Stimulated activated CD8-positive, alpha-beta memory T cell treated with anti-CD3 and anti-CD28 coated beads, Interleukin-7, amount 100 ng/mL, for 1 hour (primary cell): ENCODE results near the gene VRK2.

ENCODE experiments used
- DNase-seq, 2 donors: peaks; one replicate each; pipeline ENCODE4 v3.0.0-alpha.2; 2020; ENCODE audit warnings: low read depth in 2 of 2

The VRK2 gene

DNA sequence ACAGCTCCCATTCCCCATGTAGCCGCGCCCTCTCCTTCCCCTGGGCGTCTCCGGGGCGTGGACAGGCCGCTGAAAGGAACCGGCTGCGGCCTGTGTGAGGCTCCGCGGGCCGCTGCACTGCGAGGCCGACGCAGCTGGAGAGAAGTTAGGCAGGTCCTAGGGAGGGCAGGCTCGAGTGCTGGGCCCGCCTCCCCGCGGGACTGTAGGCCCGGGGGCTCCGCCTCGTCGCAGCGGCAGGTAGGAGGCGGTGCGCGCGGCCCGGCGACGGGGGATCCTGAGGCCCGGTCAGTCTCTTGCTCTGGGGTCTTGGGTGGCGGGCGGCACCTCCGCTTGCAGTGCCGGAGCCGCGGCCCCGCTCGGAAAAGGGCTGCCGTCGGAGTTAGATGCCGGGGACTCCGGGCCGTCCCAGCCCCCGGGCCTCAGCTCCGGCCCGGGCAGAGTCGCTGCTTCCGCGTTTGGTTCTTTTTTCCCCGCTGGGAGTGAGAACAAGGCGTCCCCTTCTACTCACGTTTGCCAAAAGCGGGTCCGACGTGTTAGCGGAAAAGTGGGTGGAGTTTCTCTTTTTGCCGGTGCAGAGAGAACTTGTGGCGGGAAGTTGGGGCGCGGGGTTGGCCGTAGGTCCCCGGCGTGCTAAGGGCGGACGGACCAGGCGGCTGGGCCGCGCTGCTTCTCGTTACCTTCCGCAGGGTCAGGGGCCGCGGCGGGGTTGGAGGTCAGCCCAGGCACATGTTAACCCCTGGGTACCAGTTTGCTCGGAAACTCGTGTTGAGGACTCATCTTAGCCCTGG lies at the start of gene VRK2:
VRK2 (plus strand) TSS at position 222 of the 788 bp plus-strand sequence. CDS start 2,026 bp downstream, outside the sequence.
- DNase-seq: peak; percentile 62 to 64

DNA sequence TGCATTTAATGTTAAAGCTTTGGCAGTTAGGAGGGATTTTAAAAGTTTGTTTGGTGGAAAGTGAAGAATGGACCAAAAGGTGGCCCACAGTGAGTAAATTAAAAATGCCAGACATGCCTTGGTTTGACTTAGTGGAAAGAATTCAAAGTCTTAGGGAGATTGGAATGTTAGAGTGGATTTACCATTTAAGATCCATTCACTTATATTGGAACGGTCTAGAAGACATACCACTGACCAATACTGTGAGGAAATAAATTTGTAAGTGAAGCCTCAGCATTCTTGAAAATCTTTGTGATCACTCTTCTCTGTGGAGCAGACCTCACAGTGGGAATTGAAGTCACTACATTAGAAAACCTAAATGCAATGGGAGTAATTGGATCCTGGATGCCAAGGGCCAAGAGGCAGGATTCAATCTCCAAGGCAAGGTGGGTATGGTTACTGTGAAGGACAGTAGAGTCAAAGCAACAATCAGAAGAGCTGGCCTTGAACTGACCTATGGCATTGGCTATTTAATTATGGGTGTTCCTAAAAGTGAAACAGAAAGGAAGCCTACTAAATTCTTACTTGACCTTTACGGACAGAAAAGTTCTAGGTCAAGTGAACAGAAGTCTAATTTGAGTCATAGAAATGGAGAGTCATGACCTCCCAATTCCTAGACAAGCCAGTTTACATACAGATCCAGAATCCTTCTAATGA lies 40.2 kb upstream of the VRK2 start:
- no peak for DNase-seq

GRCh38 chr2:58006952-58007284 lies 39.7 kb upstream of the VRK2 start:
- no peak for DNase-seq

DNA sequence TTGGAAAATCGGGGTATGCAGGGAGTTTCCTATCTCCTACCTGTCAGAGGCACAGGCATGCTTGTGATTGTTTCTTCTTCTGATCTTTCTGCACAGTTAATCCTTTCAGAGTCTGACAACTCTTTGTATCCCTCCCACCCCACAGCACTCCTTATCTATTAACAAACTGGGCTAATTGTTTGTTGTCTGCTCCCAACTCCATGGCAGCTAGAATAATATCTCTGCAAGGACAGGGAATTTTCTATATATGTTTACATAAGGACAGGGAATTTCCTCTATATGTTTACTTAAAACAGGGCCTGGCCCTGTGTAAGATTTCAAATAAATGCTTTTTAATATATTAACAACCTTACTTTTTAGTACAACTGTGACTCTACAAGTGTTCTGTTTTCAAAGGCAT lies 36.0 kb upstream of the VRK2 start:
- no peak for DNase-seq

DNA sequence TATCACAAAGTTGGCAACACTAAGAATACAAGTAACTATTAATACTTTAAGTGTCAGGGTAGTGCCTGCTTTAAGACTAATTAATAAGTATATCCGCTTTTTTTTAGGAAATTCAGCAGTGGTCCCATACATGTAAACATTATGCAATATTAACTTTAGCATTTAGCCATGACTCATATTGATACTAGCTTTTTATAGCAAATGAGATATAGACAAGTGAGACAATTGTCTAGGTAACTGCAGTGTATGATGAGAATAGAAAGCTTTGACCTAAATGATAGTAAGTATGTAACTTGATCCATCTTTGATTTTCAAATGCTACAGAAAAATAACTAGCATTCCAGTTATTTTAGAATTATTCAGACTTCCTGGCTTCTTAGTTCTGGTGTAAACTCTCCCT lies 27.4 kb upstream of the VRK2 start:
- DNase-seq: no peak

DNA sequence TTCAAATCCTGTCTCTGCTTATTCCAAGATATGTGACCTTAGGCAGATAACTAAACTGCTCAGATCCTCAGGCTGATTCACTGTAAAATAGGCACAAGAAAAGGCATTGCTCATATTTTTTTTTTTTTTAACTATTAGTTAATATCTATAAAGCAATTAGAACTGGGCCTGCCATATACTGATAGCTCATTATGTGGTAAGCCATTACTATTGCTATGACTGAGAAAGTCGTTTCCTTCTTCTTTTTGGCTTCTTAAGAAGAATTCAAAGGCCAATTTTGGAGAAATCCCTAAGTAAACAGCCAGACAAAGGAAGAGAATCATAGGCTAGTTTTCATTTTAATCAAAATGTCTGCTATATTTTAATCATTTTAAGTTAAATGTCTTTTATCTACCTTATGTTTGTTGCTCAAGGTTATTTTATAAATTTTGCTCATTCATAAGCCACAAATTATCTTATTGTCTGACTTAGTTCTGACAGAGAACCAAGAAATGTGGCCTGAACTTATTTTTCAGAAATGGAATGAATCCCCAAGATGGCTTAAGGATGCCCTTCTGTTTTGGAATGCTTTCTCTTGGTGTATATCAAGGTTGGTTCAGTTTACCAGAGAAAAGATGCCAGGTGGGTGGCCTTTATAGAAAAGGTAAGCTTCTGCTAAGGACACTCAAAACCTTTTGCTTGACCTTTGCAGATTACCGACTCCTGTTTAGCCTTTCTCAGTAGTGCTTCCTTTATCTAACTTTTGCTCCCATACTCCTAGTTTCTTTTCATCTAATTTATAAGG lies 21.3 kb upstream of the VRK2 start:
- no peak for DNase-seq

DNA sequence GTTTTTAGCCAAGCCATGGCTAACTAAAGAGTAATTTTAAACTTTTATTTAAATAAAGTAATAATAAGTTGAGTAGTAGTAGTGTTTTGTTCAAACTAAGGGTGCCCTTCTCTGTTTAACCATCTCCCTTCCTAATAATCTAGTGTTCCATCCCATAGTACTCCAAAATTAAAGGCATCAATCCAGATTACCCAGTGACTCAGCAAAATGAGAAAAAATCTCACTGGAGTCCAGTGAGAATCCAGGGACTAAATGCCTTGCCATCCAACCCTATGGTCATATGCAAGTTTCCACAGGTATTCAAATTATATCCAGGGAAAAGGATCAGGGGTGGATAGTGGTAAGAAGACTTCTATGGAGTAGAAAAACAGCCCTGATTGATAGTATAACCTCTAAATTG lies 19.6 kb upstream of the VRK2 start:
- no peak for DNase-seq

- DNase-seq: no peak
Observed at GRCh38 chr2:58030771-58031170, 15.8 kb upstream of the VRK2 start.

DNA sequence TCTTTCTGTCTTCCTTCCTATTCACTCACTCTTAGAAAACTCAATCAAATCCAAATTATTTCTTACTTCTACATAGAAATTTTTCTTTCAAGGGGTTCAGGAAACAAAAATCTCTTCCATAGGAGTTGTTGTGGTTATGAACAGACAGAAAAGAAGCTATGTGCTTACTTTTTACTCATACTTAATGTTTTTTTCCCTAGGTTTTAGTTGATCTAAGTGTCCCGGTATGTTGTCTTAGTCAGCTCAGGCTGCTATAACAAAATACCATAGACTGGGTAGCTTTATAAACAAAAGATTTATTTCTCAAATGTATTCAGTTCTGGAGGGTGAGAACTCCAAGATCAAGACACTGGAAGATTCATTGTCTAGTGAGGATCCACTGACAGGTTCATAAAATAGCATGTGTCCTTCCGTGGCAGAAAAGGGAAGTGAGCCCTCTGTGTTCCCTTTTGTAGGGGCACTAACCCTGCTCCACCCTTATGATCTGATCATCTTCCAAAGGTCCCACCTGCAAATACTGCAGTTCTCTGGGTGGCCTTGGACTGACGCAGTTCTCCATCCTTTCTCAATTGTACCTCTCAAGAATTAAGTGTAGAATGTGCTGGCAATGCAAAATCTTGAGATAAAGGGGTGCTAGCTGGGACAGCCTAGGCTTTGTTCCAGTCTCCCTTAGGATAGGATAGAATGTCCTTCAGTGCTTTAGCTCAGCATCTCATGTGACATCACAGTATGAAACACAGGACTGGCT lies 14.4 kb upstream of the VRK2 start:
- DNase-seq: no peak

- no peak for DNase-seq
Observed at GRCh38 chr2:58032764-58033080, 13.9 kb upstream of the VRK2 start.

DNA sequence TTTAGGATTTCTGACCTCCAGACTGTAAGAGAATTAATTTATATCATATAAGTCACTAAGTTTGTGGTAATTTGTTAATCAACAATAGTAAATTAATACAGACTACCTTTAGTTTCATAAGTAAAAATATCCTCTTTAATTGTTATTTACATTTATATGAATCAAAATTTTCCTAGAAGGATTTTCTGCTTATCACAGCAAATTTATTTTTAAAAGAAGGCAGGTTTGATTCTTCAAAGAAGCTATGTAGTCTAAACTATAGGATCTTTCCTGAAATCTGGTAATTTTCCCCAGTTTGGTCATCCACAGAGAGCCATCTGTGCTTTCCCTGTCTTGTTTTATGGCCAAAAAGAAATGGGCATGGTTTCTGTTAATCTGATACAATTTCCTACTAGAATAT lies 13.1 kb upstream of the VRK2 start:
- no peak for DNase-seq

- DNase-seq: no peak
Observed at GRCh38 chr2:58035352-58035751, 11.3 kb upstream of the VRK2 start.

GRCh38 chr2:58039170-58039611 lies 7.4 kb upstream of the VRK2 start:
- no peak for DNase-seq

GRCh38 chr2:58042486-58042970 lies 4.1 kb upstream of the VRK2 start:
- no peak for DNase-seq

DNA sequence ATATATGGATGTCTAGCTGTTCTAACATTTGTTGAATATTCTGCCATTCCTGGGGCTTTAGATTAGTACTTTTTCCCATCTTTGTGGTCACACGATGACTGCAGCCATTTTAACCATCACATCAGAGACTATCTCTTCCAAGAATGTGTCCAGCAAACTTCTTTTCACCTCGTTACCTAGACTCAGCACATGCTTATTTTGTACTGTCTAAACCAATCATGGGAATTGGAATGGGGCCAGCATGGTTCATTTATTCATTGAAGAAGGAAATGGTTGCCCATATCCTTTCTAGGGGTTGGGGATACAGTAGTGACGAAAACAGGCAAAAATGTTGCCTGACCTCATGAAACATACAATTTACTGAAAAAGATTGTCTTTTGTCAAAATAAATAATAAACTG lies 2.5 kb upstream of the VRK2 start:
- DNase-seq: no peak

DNA sequence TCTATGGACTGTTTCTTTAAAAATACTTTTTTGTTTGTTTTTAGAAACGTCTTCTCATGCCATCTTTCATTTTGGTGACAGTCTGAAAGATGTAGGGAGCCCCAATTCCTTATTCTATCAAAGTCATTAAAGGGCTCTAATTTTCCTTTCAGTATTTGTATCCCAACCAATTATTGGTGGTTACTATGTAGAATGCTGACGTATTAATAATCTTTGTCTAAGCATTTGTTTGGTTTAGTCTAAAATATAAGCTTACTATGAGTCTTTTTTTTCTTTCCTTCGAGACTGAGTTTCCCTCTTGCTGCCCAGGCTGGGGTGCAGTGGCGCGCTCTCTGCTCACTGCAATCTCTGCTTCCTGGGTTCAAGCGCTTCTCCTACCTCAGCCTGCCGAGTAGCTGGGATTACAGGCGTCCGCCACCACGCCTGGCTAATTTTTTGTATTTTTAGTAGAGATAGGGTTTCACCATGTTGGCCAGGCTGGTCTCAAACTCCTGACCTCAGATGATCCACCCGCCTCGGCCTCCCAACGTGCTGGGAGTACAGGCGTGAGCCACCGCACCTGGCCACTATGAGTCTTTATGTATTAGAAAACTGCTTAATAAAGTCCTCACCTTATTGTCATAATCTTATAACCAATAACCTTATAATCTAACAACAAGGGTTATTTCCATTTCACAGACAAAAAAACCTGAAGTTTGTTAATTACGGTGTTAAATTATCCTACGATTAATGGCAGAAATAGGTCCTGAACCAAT lies 849 bp upstream of the VRK2 start:
- DNase-seq: no peak

- no peak for DNase-seq
Observed at GRCh38 chr2:58046335-58046584, 346 bp upstream of the VRK2 start.

- DNase-seq: no peak
Observed at GRCh38 chr2:58047373-58047935, 848 bp downstream of the VRK2 start.

- DNase-seq: no peak
Observed at GRCh38 chr2:58047961-58048360, 1.4 kb downstream of the VRK2 start.

DNA sequence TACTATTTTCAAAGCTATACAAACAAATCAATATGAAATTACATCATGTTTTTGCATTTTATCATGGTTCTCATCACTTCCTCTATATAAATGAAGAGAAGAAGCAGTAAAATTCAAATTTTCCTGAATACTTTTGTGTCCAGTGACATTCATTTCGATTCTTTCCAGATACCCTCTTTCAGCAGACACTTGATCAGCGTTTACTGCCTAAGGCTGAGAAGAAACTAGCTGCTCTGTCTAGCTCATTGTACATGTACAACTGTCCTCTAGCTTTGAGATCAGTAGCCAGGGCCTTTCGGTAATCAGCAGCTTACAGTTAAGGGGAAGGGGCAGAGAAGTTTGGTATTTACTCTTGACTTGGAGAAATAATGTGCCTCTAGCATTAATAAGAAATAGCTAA lies 4.8 kb downstream of the VRK2 start:
- DNase-seq: no peak

- DNase-seq: no peak
Observed at GRCh38 chr2:58052978-58053377, 6.4 kb downstream of the VRK2 start.
